NB4 (cell line): ENCODE data around the gene DCC.

ENCODE experiments used
- POLR2A ChIP-seq: IDR thresholded peaks from 2 replicates; pipeline ENCODE4 v1.6.1; 2011; ENCODE audit warnings: mild to moderate bottlenecking; ENCODE audit not compliant: insufficient read length; ENCODE audit errors: extremely low read depth
- TF ChIP-seq, protein P1 (sequence below): IDR thresholded peaks from one replicate; pipeline ENCODE4 v1.5.1; 2012; ENCODE audit warnings: low read depth, low read length

DNA sequence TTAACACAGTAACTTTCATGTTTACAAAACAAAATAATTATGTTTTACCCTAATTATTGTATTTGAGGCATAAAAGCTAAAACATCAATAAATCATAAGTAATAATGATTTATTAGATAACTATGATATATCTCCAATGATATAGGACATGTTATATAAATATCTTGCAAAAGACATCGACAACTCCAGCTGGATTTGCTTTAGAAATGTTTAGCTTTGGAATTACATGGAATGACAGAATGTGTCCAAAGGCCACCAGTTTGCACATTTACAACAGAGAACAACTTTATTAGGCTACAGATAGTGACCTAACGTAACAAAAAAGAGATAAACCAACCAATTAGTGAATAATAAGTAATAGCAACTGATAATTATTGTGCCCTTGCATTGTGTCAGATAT lies 475.7 kb downstream of the DCC start:
- TF ChIP-seq, protein P1, sequence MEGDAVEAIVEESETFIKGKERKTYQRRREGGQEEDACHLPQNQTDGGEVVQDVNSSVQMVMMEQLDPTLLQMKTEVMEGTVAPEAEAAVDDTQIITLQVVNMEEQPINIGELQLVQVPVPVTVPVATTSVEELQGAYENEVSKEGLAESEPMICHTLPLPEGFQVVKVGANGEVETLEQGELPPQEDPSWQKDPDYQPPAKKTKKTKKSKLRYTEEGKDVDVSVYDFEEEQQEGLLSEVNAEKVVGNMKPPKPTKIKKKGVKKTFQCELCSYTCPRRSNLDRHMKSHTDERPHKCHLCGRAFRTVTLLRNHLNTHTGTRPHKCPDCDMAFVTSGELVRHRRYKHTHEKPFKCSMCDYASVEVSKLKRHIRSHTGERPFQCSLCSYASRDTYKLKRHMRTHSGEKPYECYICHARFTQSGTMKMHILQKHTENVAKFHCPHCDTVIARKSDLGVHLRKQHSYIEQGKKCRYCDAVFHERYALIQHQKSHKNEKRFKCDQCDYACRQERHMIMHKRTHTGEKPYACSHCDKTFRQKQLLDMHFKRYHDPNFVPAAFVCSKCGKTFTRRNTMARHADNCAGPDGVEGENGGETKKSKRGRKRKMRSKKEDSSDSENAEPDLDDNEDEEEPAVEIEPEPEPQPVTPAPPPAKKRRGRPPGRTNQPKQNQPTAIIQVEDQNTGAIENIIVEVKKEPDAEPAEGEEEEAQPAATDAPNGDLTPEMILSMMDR: no peak
- no peak for TF ChIP-seq POLR2A
